ENCODE measurements around the gene PORCN.
"Not testable (repeated sequence)": the region's sequence is repeated elsewhere in the genome, so short reads cannot be mapped to it uniquely, and the experiment has no call there.

Gene PORCN

DNA sequence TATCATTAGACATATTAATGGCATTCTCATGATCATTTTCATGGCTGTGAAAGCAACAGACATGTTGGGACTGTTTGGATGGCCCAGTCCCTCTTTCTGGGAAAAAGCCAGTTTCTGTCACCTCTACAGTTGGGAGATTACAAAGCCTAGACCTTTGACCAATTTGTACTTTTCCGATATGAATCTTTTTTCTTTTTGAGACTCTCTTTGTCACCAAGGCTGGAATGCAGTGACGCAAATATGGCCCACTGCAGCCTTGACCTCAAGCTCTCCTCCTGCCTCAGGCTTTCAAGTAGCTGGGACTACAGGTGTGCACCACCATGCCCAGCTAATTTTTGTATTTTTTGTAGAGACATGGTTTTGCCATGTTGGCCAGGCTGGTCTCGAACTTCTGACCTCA lies 40.1 kb downstream of the PORCN start:
- no peak for DNase-seq

DNA sequence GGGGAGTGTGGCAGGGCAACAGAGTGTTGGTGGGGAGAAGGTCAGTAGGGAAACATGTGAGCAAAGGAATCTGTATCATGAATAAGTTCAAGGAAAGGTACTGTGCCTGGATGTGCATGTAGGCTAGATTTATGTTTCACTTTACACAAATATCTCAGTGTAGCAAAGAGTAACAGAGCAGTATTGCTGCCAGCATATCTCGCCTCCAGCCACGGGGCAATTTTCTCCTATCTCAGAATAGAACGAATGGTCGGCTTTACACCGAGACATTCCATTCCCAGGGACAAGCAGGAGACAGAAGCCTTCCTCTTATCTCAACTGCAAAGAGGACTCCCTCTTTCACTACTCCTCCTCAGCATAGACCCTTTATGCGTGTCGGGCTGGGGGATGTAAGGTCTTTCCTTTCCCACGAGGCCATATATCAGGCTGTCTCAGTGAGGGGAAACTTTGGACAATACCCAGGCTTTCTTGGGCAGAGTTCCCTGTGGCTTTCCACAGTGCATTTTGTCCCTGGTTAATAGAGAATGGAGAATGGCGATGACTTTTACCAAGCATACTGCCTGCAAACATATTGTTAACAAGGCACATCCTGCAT lies 47.0 kb downstream of the PORCN start:
- DNase-seq, result not testable (repeated sequence)

DNA sequence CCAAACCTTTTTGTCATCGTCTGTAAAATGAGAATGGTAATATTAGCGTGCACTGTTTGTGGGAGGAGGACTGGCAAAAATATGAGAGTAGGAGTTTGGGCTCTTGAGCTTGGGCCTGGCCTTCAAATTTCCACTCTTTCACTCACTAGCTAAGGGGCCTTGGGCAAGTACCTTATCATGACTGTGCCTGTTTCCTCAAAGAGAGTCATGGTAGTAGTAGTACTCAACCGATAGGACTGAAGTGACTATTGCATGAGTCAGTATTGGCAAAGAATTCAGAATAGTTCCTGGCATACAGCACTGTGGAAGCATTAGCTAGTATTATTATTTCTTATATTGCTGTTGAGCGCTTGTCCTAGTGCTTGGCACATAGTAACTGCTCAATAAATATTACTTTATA lies 49.5 kb downstream of the PORCN start:
- DNase-seq, result no peak

DNA sequence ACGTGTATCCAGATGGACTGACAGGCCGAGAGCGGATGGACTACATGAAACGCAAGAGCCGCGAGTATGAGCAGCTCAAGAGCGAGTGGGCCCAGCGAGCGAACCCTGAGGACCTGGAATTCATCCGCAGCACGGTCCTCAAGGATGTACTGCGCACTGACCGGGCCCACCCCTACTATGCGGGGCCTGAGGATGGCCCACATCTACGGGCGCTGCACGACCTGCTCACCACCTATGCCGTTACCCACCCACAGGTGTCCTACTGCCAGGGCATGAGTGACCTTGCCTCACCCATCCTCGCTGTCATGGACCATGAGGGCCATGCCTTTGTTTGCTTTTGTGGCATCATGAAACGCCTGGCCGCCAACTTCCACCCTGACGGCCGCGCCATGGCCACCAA lies 50.8 kb downstream of the PORCN start:
- DNase-seq, result no peak

DNA sequence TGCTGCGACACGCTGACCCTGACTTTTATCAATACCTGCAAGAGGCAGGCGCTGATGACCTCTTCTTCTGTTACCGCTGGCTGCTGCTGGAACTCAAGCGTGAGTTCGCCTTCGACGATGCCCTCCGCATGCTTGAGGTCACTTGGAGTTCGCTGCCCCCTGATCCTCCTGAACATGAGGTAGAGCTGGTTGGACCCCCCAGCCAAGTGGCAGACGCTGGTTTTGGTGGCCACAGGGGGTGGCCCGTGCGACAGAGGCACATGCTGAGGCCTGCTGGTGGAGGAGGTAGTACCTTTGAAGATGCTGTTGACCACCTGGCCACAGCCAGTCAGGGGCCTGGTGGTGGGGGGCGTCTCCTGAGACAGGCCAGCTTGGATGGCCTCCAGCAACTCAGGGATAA lies 51.3 kb downstream of the PORCN start:
- DNase-seq, result no peak

DNA sequence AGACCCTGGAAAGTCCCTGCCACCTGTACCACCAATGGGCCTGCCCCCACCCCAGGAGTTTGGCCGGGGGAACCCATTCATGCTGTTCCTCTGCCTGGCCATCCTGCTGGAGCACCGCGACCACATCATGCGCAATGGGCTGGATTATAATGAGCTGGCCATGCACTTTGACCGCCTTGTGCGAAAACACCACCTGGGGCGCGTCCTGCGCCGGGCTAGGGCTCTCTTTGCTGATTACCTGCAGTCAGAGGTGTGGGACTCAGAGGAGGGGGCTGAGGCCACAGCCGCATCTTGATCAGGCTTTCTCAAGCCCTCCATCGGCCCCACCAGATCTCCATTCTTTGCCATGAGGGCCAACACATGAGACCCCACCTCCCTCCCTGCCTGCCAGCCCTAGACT lies 51.9 kb downstream of the PORCN start:
- no peak for DNase-seq

DNA sequence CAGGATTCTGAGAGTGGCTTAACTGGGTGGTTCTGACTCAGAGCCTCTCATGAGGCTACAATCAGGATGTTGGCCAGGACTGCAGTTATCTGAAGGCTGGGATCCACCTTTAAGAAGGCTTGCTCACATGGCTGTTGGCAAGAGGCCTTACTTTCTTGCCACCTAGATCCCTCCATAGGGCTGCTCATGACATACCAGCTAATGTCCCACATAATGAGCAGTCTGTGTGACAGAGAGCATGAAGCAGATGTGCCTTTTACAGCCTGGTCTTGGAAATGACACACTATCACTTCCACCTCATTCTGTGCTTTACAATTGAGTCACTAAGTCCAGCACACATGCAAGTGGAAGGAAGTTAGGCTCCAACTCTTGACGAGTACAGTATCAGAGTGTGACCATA lies 61.2 kb downstream of the PORCN start:
- DNase-seq, result no peak
